RKO (cell line): ENCODE results near the gene MPLKIP.
A peak's percentile ranks its signal among the peaks of the same experiment; 100 is the strongest.
"Not testable (repeated sequence)": the region's sequence is repeated elsewhere in the genome, so short reads cannot be mapped to it uniquely, and the experiment has no call there.

Source experiments
- DNase-seq: peaks from one replicate; pipeline ENCODE4 v3.0.0-alpha.2; 2016; ENCODE audit warnings: low spot score

Gene MPLKIP

DNA sequence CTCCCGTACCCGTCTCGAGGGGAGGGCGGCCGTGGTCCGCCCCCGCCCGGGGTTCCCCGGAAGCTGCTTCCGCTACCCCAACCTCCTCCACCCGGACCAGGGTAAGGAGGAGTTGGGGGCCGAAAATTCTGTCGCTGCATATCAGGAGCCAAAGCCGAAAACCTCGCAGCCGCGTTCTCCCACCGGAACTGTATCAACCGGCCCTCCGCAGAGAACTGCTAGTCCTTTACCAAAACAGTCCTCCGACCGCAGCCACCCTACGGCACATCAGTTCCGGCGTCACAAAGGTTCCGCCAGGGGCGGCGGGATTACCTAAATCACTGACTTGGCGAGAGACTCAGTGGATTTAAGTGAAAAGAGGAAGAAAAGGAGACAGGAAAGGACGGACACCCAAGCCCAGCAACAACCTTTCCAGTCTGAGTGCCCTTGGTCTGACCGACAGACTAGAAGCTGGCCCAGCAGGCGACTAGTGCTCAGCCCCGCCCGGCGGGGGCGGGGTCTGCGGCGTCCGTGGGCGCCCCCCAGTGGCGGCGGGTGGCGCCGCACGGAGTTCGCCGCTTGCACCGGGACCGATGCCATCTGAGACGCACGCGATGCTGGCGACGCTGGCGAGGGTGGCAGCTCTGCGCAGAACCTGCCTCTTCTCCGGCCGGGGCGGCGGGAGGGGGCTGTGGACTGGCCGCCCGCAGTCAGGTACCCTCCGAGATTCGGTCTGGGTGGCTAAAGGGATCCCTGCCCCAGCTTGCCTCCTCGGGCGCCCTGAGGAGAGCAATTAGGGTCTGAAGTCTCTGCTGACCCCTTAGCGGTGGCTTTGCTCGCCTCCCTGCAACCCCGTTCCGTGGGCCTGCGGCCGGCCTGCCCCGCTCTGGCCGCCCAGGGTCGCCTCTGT lies at the start of gene MPLKIP, which contains the start of gene SUGCT:
TSS of gene MPLKIP (minus strand) at position 195 of the 889 bp plus-strand sequence. CDS start at position 140, 55 bp downstream.
TSS of gene SUGCT (plus strand) at position 578 of the 889 bp plus-strand sequence.
- DNase-seq, result peak; percentile 65

DNA sequence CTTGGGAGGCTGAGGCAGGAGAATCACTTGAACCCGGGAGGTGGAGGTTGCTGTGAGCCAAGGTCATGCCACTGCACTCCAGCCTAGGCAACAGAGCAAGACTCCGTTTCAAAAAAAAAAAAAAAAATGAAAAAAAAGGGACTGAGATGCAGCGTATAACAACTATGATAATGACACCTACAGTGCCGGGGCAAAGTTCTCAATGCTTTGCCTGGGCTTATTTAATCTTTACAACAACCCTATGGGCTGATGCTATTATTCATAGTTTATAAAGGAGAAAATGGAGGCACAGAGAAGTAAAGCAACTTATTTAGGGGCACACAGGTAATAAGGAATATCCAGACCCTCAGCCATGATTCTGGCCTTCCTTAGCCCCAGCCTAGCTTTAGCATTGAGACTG lies 48.0 kb upstream of the MPLKIP start:
- no peak for DNase-seq

DNA sequence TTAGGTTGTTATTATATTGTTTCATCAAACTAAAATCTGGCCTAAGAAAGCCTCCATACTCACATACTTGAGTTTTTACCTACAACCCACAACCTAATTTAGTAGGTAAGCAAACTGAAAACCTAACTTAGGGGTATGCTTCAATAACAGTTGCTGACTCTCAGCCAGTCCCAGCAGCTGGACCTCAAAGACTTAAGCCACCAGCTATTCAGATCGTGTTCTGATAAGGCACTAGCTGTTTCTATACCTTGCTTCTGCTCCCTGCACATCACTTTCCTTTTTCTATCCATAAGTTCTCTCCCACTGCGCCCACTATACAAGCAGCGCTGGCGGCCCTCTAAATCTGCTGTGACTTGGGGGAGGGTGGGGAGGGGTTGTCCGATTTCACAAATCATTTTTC lies 42.6 kb upstream of the MPLKIP start:
- DNase-seq, result no peak

DNA sequence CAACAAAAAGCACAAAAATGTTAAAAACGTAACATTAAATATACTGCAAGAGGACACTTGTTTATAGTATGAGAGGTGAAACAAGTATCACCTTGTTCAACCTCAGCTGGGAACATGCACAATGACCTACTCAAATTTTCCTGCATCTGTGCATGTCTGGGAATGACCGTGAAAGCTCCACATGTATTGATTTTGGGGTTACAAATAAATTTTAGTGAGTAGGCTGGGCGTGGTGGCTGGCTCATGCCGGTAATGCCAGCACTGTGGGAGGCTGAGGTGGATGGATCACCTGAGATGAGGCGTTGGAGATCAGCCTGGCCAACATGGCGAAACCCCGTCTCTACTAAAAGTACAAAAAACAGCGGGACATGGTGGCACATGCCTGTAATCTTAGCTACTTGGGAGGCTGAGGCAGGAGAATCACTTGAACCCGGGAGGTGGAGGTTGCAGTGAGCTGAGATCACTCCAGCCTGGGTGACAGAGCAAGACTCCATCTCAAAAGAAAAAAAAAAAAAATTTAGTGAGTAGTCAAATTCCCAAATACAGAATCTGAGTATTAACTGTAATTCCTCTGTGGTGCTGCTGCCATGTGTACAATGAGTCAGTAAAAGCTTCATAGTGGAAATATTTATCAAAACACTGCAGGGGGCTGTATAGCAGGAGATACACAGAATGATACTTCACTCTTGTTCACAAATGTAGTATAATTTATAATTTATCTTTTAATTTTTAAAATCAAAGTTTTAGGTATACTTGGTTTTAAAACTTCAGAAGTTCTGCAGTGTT lies 41.5 kb upstream of the MPLKIP start:
- DNase-seq, result no peak

GRCh38 chr7:40175256-40175655 lies 40.8 kb upstream of the MPLKIP start:
- DNase-seq, result not testable (repeated sequence)

DNA sequence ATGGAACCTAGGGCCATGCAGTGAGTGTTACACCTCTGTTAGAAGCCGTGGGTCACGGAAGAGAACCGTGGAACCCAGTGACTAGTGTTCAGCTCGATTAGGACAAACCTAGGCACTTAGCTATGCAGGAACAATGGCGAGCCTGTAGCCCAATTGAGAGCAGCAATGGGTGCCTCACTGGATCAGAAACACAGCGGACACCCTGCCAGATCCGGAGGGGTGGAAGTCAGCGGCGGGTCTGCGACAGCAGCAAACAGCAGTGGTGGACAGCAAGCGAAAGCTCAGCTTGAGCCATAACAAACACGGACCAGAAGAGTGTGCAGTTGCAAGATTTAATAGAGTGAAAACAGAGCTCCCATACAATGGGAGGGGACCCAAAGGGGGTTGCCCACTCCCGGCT lies 38.7 kb upstream of the MPLKIP start:
- DNase-seq, result not testable (repeated sequence)

- not testable (repeated sequence) for DNase-seq
Observed at GRCh38 chr7:40168266-40168665, 33.8 kb upstream of the MPLKIP start.

- DNase-seq, result no peak
Observed at GRCh38 chr7:40167291-40167690, 32.9 kb upstream of the MPLKIP start.

DNA sequence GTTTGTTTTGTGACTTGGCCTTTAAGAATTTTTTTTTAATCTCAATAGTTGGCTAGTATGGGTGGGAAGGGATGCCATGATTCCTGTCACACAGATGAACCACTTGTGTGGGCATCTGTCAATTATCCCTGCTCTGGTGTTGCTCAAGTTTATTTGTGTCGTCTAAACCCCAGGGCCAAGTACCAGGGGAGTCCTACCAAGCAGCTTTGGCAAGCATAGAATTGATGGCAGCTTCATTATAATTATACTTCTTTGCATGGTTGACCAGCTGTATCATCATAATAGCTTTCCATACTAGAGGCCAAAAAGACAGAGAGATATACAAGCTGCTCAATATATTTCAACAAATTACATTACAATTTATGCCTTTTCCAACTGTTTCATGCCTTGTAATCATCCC lies 30.8 kb upstream of the MPLKIP start:
- DNase-seq, result no peak

DNA sequence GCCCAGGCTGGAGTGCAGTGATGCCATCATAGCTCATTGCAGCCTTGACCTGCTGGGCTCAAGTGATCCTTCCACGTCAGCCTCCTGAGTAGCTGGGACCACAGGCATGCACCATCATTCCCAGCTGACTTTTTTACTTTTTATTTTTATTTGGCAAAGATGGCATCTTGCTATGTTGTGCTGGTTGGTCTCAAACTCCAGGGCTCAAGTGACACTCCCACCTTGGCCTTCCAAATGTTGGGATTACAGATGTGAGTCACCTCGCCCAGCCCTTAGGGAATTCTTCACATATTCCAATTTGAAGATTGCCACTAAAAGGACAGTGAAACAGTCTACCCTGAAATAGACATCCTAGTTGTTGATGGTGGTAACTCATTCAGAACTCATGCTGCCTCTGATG lies 28.1 kb upstream of the MPLKIP start:
- DNase-seq, result no peak

GRCh38 chr7:40156988-40157387 lies 22.6 kb upstream of the MPLKIP start:
- no peak for DNase-seq

DNA sequence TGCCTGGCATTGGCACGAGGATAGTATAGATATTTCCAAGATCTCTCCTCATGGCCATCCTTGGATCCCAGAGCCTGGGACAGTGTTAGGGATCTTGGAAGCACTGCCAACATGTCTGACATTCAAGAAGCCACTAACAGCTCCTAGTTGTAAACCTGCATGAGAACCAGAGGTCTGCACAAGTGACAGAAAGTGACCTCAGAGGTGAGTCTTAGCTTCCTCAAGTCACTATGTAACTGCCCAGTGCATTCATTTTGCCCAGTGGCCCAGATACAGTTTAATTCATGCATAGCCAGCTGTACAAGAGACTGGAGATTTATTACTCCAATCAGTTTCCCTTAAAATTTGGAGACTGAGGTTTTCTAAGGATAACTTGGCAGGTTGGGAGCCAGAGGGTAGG lies 17.1 kb upstream of the MPLKIP start:
- DNase-seq, result no peak

DNA sequence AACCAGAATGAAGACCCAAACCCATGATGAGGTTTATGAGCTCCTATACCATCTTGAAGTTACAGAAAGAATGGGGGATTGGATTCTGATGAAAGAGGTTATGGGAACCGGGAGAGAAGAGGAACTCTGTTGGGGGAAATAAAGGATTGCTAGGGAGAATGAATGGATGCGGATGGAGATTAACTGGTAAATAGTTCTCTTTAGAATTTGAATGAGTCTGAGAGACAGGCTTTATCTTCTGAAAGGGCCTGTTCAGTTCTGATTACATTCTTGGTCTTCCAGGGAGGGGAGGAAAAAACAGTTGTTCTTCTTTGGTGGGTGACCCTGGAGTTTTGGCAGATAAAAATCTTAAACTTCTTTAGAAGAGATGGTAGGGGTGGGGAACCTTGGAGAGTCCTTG lies 14.2 kb upstream of the MPLKIP start:
- DNase-seq, result no peak

DNA sequence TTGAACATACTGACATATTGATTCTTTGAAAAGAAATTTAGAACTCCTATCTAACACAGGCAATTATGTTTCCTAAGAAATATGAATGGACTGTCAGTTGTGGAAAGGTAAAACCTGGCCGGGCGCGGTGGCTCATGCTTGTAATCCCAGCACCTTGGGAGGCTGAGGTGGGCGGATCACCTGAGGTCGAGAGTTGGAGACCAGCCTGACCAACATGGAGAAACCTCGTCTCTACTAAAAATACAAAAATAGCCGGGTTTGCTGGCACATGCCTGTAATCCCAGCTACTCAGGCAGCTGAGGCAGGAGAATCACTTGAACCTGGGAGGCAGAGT lies 13.8 kb upstream of the MPLKIP start:
- DNase-seq, result not testable (repeated sequence)

GRCh38 chr7:40147371-40148246 lies 13.2 kb upstream of the MPLKIP start:
- DNase-seq, result no peak

DNA sequence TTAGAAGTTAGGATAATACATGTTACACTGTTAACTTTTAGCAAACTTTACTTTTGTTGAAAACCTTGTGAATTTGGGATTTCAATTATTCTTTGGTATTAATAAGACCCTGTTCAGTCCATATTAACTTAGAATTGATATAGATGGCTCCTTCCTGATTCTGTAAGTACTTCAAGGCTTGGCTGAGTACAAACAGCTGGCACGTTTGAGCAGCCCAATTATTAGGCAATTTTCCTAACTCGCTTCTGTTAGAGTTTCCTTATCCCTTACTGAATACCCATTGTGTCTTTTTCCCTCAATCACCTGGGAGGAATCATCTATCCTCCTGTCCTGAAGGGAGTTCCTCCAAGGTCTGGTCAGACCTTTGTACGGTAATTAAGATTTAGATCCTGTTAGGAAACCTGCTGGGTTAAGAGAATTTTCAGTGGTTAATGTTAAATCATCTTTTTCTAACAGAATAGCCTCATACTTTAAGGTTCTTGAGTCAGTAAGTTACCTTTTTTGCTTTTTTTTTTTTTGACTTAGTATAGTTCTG lies 11.2 kb upstream of the MPLKIP start:
- DNase-seq, result not testable (repeated sequence)

DNA sequence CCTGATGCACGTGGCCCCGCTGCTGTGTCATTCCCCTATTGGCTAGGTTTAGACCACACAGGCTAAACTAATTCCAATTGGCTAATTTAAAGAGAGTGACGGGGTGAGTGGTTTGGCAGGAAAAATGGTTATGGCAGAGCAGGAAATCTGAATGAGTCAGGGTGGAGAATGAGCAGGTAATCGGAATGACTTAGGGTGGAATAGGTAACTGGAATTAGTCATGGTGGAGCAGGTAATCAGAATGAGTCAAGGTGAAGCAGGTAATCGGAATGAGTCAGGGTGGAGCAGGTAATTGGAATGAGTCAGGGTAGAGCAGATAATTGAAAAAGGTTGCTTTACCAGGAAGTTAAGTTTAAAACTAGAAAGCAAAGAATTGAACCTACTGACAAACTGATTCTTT lies 7.5 kb upstream of the MPLKIP start:
- not testable (repeated sequence) for DNase-seq

GRCh38 chr7:40139891-40140290 lies 5.5 kb upstream of the MPLKIP start:
- not testable (repeated sequence) for DNase-seq

DNA sequence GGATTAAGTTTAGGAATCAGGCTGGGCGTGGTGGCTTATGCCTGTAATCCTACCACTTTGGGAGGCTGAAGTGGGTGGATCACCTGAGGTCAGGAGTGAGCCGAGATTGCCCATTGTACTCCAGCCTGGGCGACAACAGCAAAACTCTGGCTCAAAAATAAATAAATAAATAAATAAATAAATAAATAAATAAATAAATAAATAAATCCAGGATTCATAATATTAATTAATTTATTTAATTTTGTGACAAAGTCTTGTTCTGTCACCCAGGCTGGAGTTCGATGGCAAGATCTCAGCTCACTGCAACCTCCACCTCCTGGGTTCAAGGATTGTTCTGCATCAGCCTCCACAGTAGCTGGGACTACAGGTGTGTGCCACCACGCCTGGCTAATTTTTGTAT lies 4.6 kb upstream of the MPLKIP start:
- DNase-seq, result no peak

DNA sequence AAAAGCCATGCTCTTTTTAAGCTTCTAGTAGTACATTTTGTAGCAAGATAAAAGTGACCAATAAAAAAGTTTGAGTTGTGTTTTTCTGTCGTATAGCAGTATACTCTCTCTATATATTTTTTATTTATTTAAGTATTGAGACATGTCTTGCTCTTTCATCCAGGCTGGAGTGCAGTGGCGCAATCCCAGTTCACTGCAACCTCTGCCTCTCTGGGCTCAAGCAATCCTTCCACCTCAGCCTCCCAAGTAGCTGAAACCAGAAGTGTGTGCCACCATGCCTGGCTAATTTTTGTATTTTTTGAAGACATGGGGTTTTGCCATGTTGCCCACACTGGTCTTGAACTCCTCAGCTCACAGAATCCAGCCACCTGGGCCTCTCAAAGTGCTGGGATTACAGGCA lies 3.1 kb upstream of the MPLKIP start:
- DNase-seq, result no peak

- no peak for DNase-seq
Observed at GRCh38 chr7:40135317-40135610, 842 bp upstream of the MPLKIP start.
